SU-DHL-6 (cell line): ENCODE data around the gene NT5DC3.

ENCODE experiments used
- H2AFZ ChIP-seq: fragments of 200-600 bp; sonication (generic); 2 replicates; pipeline ENCODE4 v1.6.1; 2014; ENCODE audit warnings: low read depth, mild to moderate bottlenecking, moderate library complexity, mixed read lengths, antibody characterized with exemption, low read length; ENCODE audit not compliant: severe bottlenecking
- H3F3A ChIP-seq: fragments of 200-600 bp; shearing (Covaris generic); 2 replicates; pipeline ENCODE4 v1.6.0; 2016; ENCODE audit warnings: antibody characterized with exemption, mild to moderate bottlenecking; ENCODE audit not compliant: insufficient read depth
- H3K27ac ChIP-seq: fragments of 200-600 bp; sonication (generic); 2 replicates; pipeline ENCODE4 v1.5.1; 2016; ENCODE audit warnings: low read depth, mild to moderate bottlenecking, low read length, moderate library complexity, mixed read lengths
- H3K27me3 ChIP-seq: fragments of 200-600 bp; sonication (generic), shearing (Covaris generic); 2 replicates; pipeline ENCODE4 v1.6.0; 2014; ENCODE audit warnings: mild to moderate bottlenecking, low read length
- H3K36me3 ChIP-seq: fragments of 200-600 bp; sonication (generic); 2 replicates; pipeline ENCODE4 v1.6.1; 2014; ENCODE audit warnings: mild to moderate bottlenecking, low read length, mixed read lengths
- H3K4me2 ChIP-seq: fragments of 300-600, 200-600 bp; shearing (Covaris generic), sonication (generic); 2 replicates; pipeline ENCODE4 v1.6.0; 2014; ENCODE audit warnings: low read length, low read depth, mild to moderate bottlenecking; ENCODE audit not compliant: poor library complexity, severe bottlenecking
- H3K4me3 ChIP-seq: fragments of 200-600 bp; sonication (generic); 2 replicates; pipeline ENCODE4 v1.5.1; 2014; ENCODE audit warnings: antibody characterized with exemption, low read length, mild to moderate bottlenecking, mixed read lengths; ENCODE audit not compliant: insufficient read depth, poor library complexity, severe bottlenecking
- H3K79me2 ChIP-seq: fragments of 200-600 bp; sonication (generic); 2 replicates; pipeline ENCODE4 v1.6.1; 2014; ENCODE audit warnings: mild to moderate bottlenecking, low read length, moderate library complexity; ENCODE audit not compliant: insufficient read depth
- H3K9ac ChIP-seq: fragments of 200-600 bp; sonication (generic); 2 replicates; pipeline ENCODE4 v1.7.0; 2014; ENCODE audit warnings: mild to moderate bottlenecking, low read length
- H3K9me2 ChIP-seq: fragments of 200-600 bp; sonication (generic); replicated peaks from 2 replicates; pipeline ENCODE4 v1.6.1; 2014; ENCODE audit warnings: low read length; ENCODE audit not compliant: insufficient read depth
- H3K9me3 ChIP-seq: fragments of 200-600 bp; sonication (generic); 2 replicates; pipeline ENCODE4 v1.6.1; 2014; ENCODE audit warnings: low read length, mixed read lengths; ENCODE audit not compliant: insufficient read depth
- H4K20me1 ChIP-seq: fragments of 200-600 bp; sonication (generic); 2 replicates; pipeline ENCODE4 v1.6.1; 2014; ENCODE audit warnings: low read depth, mild to moderate bottlenecking, antibody characterized with exemption, low read length, moderate library complexity, mixed read lengths
- EZH2phosphoT487 ChIP-seq: fragments of 200-600 bp; sonication (generic), shearing (Covaris generic); conservative IDR thresholded peaks from 2 replicates; pipeline ENCODE4 v1.6.1; 2018; ENCODE audit warnings: mild to moderate bottlenecking, antibody characterized with exemption, low read length, moderate library complexity, mixed read lengths
- TF ChIP-seq, protein P1 (sequence below): fragments of 200-600 bp; sonication (generic); IDR thresholded peaks from one replicate; pipeline ENCODE4 v1.5.1; 2017; ENCODE audit warnings: antibody characterized with exemption, mild to moderate bottlenecking, low read length, moderate library complexity; ENCODE audit not compliant: insufficient read depth, poor library complexity, severe bottlenecking

NT5DC3 gene

DNA sequence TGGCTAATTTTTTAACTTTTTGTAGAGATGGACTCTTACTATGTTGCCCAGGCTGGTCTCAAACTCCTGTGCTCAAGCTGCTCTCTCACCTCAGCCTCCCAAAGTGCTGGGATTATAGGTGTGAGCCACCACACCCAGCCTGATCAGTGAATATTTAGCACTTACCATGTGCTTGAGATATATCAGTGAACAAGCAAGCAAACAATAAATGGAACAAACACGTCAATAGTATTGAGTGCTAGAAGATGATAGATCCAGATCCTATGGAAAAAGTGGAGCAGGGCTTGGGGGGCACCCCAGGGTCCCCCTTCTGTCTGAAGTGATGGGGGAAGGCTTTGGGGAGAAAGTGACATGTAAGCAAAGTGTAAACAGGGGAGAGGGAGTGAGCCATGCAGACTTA lies 83.8 kb downstream of the NT5DC3 start:
- no peak overlapping the region for H3K27ac ChIP-seq
- H3K4me2 ChIP-seq: no peak overlapping the region

DNA sequence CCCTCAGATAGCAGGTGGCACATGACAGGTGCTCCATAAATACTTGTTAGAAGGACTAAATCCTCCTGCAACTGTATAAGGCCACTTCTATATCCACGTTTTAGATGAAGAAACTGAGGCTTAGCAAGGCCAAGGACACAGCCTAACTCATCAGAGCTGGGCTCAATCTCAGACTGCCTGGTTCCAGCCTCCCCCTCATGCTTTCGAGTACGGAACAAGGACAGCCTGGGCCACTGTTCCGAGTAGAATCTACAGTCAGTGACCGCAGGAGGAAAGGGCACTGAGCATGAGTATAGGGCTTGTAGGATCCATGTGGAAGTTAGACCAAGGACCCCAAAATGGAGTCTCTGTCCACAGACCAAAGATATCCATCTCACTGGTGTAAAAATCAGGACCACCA lies 84.6 kb downstream of the NT5DC3 start:
- no peak overlapping the region for H3K4me2 ChIP-seq
- no peak overlapping the region for H3K27ac ChIP-seq
- H3K9ac ChIP-seq: no peak overlapping the region
- no peaks in the 10 kb centered on the region for H3K9me3 ChIP-seq
- H2AFZ ChIP-seq: no peak overlapping the region
- H3K4me3 ChIP-seq: no peak overlapping the region
- TF ChIP-seq, protein P1, sequence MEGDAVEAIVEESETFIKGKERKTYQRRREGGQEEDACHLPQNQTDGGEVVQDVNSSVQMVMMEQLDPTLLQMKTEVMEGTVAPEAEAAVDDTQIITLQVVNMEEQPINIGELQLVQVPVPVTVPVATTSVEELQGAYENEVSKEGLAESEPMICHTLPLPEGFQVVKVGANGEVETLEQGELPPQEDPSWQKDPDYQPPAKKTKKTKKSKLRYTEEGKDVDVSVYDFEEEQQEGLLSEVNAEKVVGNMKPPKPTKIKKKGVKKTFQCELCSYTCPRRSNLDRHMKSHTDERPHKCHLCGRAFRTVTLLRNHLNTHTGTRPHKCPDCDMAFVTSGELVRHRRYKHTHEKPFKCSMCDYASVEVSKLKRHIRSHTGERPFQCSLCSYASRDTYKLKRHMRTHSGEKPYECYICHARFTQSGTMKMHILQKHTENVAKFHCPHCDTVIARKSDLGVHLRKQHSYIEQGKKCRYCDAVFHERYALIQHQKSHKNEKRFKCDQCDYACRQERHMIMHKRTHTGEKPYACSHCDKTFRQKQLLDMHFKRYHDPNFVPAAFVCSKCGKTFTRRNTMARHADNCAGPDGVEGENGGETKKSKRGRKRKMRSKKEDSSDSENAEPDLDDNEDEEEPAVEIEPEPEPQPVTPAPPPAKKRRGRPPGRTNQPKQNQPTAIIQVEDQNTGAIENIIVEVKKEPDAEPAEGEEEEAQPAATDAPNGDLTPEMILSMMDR: no peak
- no peak for TF ChIP-seq EZH2phosphoT487
- H3K9me2 ChIP-seq: no peaks in the 10 kb centered on the region
- H3K36me3 ChIP-seq: no peaks in the 10 kb centered on the region
- no peaks in the 10 kb centered on the region for H3K27me3 ChIP-seq
- H4K20me1 ChIP-seq: no peaks in the 10 kb centered on the region
- no peaks in the 10 kb centered on the region for H3K79me2 ChIP-seq
- H3F3A ChIP-seq: no peaks in the 10 kb centered on the region

More for the DNA sequence above, 83.8 kb downstream of the NT5DC3 start:
- no peak overlapping the region for H3K9ac ChIP-seq
- H3F3A ChIP-seq: no peaks in the 10 kb centered on the region
- no peaks in the 10 kb centered on the region for H3K27me3 ChIP-seq
- no peaks in the 10 kb centered on the region for H3K9me3 ChIP-seq
- H4K20me1 ChIP-seq: no peaks in the 10 kb centered on the region
- TF ChIP-seq EZH2phosphoT487: no peak
- TF ChIP-seq, protein P1: no peak
- H3K9me2 ChIP-seq: no peaks in the 10 kb centered on the region
- no peak overlapping the region for H2AFZ ChIP-seq
- H3K36me3 ChIP-seq: no peaks in the 10 kb centered on the region
- H3K4me3 ChIP-seq: no peak overlapping the region
- H3K79me2 ChIP-seq: no peaks in the 10 kb centered on the region

DNA sequence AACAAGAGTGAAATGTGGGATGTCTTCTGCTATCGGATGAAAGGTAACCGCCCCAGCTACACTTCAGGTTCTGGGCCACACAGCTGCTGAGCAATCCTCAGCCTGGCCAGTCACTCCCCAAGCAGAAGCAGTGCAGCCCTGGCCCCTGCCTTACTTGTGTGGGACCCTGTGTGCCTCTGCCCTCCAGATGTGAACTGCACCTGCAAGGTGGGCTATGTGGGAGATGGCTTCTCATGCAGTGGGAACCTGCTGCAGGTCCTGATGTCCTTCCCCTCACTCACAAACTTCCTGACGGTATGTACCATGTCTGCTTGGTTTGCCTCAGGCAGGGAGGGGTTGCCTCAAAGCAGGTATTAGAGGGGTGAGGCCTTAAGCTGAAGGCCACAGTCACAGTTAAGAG lies 85.6 kb downstream of the NT5DC3 start:
- TF ChIP-seq EZH2phosphoT487: no peak
- TF ChIP-seq, protein P1: no peak
- Histone ChIP-seq H3K36me3 (no peaks in the 10 kb centered on the region), H3K9ac (no peak overlapping the region), H4K20me1 (no peaks in the 10 kb centered on the region), H2AFZ (no peak overlapping the region), H3K4me3 (no peak overlapping the region), H3K27ac (no peak overlapping the region), H3F3A (no peaks in the 10 kb centered on the region), H3K9me3 (no peaks in the 10 kb centered on the region), H3K4me2 (no peak overlapping the region), H3K27me3 (no peaks in the 10 kb centered on the region), H3K79me2 (no peaks in the 10 kb centered on the region), H3K9me2 (no peaks in the 10 kb centered on the region)

DNA sequence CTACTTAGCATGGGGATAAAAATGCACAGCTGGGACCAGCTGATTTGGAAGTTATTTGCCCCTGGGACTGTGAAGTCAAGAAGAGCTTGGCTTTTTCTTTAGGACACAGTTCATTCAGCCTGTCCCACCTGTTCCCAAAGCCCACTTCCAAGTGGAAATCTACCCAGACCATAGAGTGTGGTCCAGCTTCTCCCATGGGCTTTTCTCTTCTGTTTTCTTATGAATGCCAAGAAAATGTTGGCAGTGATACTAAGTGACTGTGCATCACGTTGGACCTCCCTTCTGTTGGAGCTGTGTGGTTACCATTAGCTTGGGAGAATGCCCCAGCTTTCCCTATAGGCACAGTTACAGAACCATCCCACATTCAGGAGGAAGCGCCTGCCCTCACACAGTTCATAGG lies 89.4 kb downstream of the NT5DC3 start:
- Histone ChIP-seq H3K4me2 (no peak overlapping the region), H3F3A (no peaks in the 10 kb centered on the region), H4K20me1 (no peaks in the 10 kb centered on the region), H3K9me3 (no peaks in the 10 kb centered on the region), H3K79me2 (no peaks in the 10 kb centered on the region), H3K27ac (no peak overlapping the region), H3K4me3 (no peak overlapping the region), H3K9me2 (no peaks in the 10 kb centered on the region), H2AFZ (no peak overlapping the region), H3K27me3 (no peaks in the 10 kb centered on the region), H3K9ac (no peak overlapping the region), H3K36me3 (no peaks in the 10 kb centered on the region)
- TF ChIP-seq, protein P1: no peak
